HEK293T (cell line): Measurements from ENCODE around the gene DDN.

Experiments used
- ARNT ChIP-seq: fragments of 450-650 bp; IDR thresholded peaks from 2 replicates; pipeline ENCODE4 v1.6.1; 2017; ENCODE audit warnings: mild to moderate bottlenecking
- CTBP1 ChIP-seq: fragments of 450-650 bp; IDR thresholded peaks from 2 replicates; pipeline ENCODE4 v1.6.1; 2016; ENCODE audit warnings: borderline replicate concordance
- ELF4 ChIP-seq: fragments of 450-650 bp; IDR thresholded peaks from 2 replicates; pipeline ENCODE4 v1.6.1; 2017; ENCODE audit warnings: antibody characterized with exemption
- FOXA1 ChIP-seq: fragments of 450-650 bp; IDR thresholded peaks from 2 replicates; pipeline ENCODE4 v1.6.1; 2016; ENCODE audit warnings: mild to moderate bottlenecking
- FOXK2 ChIP-seq: fragments of 450-650 bp; IDR thresholded peaks from 2 replicates; pipeline ENCODE4 v1.6.1; 2016; ENCODE audit warnings: mild to moderate bottlenecking
- FOXM1 ChIP-seq: fragments of 450-650 bp; IDR thresholded peaks from 2 replicates; pipeline ENCODE4 v1.6.1; 2017; ENCODE audit warnings: mild to moderate bottlenecking, borderline replicate concordance
- SP1 ChIP-seq: fragments of 450-650 bp; IDR thresholded peaks from 2 replicates; pipeline ENCODE4 v1.6.1; 2017
- SUZ12 ChIP-seq: fragments of 450-650 bp; IDR thresholded peaks from 2 replicates; pipeline ENCODE4 v1.6.1; 2016; ENCODE audit warnings: mild to moderate bottlenecking

- TF ChIP-seq FOXM1 (no peak), FOXA1 (no peak), ARNT (no peak), SUZ12 (no peak), SP1 (no peak), FOXK2 (no peak), CTBP1 (no peak), ELF4 (no peak)
These were observed 26.2 kb downstream of the DDN start for GRCh38 chr12:48972952-48973483.
